HG03575 (cell line): ENCODE measurements around the gene C1QTNF12.

Source experiments
- ATAC-seq: cut with Tn5 transposase; IDR thresholded peaks from one replicate; pipeline ENCODE4 v1.9.1; 2021; ENCODE audit not compliant: unreplicated experiment, insufficient number of reproducible peaks, low FRiP score; ENCODE audit errors: extremely low read depth

C1QTNF12 gene

GRCh38 chr1:1232796-1233566 is 13.5 kb downstream of the C1QTNF12 start:
- no peak for ATAC-seq

GRCh38 chr1:1232208-1232795 is 14.2 kb downstream of the C1QTNF12 start, which contains the start of gene B3GALT6:
Gene B3GALT6, plus strand, starts transcription at chr1:1232237. Its CDS starts 42 bp downstream, at chr1:1232279.
- no peak for ATAC-seq

- ATAC-seq: peak; percentile 43
These were observed 14.9 kb downstream of the C1QTNF12 start, which contains the start of gene SDF4 for GRCh38 chr1:1231400-1232207. Gene SDF4, minus strand, starts transcription at chr1:1232001. Its CDS starts 3,229 bp downstream, at chr1:1228772.

GRCh38 chr1:1230656-1231399 is 15.7 kb downstream of the C1QTNF12 start:
- no peak for ATAC-seq

- ATAC-seq: no peak
These were observed 16.8 kb downstream of the C1QTNF12 start for GRCh38 chr1:1229770-1230169.

- ATAC-seq: no peak
These were observed 17.8 kb downstream of the C1QTNF12 start for GRCh38 chr1:1228596-1229321.

GRCh38 chr1:1228187-1228586 is 18.3 kb downstream of the C1QTNF12 start:
- ATAC-seq: no peak

DNA sequence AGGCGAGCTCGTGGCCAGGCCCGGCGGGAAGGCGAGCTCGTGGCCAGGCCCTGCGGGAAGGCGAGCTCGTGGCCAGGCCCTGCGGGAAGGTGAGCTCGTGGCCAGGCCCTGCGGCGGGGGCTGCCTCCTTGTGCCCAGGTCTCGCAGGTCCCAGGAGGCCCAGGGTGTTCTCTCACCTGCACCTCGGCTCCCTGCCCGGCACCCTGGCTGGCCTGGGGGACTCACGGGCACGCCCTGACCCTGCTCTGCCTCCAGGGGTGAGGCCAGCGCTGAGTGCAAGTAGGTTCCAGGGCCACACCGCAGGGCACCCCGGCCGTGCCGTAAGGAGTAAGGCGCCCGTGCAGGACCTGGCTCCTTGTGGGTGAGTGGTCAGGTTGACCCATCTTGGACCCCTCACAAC is 19.1 kb downstream of the C1QTNF12 start:
- ATAC-seq: no peak

GRCh38 chr1:1226566-1227362 is 19.8 kb downstream of the C1QTNF12 start:
- ATAC-seq: no peak

DNA sequence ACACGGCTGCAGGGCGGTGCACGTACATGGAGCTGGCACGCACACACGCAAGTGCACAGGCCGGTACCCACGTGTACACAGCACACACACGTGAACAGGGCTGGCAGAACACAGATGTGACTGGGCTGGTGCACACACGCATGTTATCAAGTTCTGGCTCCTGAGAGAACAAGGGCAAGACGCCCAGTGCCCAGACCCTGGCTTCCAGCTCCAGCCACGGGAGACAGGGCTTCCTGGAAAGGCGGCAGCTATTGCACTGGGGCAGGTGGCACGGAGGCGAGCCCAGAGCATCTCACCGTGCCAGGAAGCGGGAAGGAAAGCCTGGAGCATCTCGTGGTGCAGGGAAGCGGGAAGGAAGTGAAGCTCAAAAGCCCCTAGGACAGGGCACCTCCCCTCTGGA is 20.6 kb downstream of the C1QTNF12 start:
- ATAC-seq: no peak

DNA sequence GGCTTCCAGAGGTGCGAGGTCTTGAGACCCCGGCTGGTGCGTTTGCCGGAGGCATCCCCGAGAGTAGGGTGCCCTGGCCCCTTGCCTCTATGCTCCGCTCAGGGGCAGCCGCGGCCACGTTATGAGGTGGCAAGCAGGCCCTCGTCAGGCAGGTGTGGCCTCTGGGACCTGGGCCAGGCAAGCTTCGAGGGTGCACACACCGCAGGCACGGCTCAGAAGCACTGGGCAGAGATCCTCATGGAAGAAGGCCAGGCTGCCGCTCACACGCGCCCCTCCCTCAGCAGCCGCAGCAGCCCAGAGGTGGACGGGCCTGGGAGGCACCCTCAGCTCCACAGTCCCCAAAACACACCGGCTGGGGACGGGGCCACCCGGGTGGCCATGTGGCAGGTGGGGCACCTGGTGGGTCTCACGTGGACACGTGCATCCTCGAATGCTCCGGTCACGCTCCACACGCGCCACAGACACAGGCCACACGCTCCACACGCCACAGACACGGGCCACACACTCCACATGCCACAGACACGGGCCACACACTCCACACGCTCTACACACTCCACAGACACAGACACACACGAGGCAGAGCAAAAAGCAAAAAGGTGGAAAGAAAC is 21.2 kb downstream of the C1QTNF12 start:
- no peak for ATAC-seq

- no peak for ATAC-seq
These were observed 22.6 kb downstream of the C1QTNF12 start for GRCh38 chr1:1223891-1224290.

GRCh38 chr1:1223321-1223720 is 23.2 kb downstream of the C1QTNF12 start:
- ATAC-seq: no peak

GRCh38 chr1:1222575-1223225 is 23.8 kb downstream of the C1QTNF12 start:
- no peak for ATAC-seq

DNA sequence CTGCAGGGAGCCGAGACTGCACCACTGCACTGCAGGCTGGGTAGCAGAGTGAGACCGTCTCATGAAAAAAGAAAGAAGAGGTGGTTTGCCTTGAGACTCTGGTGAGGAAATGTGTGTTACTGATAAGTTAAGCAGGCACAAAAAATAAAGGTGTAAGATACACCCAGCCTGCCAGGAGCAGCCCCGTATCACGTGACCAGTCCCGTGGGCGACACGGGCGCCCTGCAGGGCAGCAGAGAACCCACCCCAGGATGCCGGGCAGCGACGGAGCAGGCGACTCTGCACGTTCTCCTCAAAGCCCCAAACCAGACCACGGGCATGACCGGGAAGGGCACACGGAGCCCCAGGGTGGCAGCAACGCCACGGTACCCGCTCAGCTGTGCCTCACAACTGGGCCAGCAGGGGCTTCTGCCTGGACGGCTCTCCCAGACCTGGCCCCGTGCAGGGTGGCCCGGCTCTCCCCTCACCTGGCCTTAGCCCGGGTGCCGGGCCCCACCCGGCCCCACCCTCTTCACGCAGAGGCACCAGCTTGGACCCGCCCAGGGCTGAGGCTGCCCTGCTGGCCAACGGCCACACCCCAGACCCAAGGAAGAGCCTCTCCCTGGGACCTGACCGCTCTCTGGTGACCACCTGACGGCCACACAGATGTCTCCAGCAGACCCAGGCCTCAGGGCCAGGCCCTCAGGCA is 24.5 kb downstream of the C1QTNF12 start:
- no peak for ATAC-seq

GRCh38 chr1:1220197-1220596 is 26.3 kb downstream of the C1QTNF12 start:
- ATAC-seq: no peak
